ENCODE data around the gene YTHDC1. TPM values are rescaled to one million over a fixed set of nuclear protein-coding genes. Genes with fewer than 3 reads are reported as not detected.
"Not testable (repeated sequence)": the region's sequence is repeated elsewhere in the genome, so short reads cannot be mapped to it uniquely, and the experiment has no call there.

The YTHDC1 gene
- total RNA-seq, result 79.9 and 83.6 TPM in 2 replicates

DNA sequence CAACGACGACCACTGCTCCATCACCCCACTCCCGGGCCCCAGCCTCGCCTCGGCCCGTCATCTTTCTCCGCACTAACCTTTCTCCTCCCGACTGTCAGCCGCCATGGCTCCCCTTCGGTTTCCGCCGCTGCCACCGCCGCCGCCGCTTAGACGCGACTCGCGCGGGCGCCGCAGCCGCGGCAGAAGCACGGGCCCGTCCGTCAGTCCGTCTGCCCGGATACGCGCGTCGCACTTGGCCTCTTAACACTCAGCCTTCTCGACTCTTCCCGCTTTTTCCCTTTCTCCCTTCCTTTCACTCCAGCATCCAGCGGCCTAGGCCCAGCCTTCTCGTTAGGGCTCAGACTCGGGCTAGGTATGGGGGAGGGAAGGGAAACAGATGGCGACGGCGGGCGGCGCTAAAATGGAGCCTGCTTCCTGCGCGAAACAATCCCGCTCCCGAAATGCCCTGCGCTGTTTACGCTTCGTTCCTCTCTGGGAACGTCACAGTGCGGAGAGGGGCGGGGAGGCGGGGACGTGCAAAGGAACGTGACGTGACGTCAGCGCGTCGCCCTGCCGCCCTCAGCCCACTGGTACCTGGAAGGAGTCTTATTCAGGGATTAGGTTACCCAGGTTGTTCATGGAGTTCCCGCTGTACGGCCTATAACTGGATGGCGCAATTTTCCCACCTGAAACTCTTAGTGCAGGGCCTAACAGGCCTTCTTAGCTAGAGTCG, at the start of gene YTHDC1:
YTHDC1 (minus strand) TSS at position 442 of the 712 bp plus-strand sequence; CDS start at position 105, 337 bp downstream.
- Mint-ChIP-seq H3K9me3 (no peaks in the 10 kb centered on the region), H3K4me3 (ENCODE audit: low read depth) (peak within 1 kb of the TSS; percentile 97), H3K27ac (peak within 1 kb of the TSS; percentile 97), H3K4me1 (ENCODE audit: low read depth) (peaks cover 31% of the 10 kb centered on the region), H3K36me3 (ENCODE audit: low read depth) (peaks cover 22% of the 10 kb centered on the region), H3K27me3 (ENCODE audit: low read depth) (no peaks in the 10 kb centered on the region)
- peak; percentile 89 for DNase-seq (ENCODE audit: low spot score)
- intact Hi-C loops (cut with micrococcal nuclease), result loop anchor here (1.0 to 2.0 kb wide), 4 partner anchors 9 to 649 kb away; partner anchors contain the start of gene UBA6

DNA sequence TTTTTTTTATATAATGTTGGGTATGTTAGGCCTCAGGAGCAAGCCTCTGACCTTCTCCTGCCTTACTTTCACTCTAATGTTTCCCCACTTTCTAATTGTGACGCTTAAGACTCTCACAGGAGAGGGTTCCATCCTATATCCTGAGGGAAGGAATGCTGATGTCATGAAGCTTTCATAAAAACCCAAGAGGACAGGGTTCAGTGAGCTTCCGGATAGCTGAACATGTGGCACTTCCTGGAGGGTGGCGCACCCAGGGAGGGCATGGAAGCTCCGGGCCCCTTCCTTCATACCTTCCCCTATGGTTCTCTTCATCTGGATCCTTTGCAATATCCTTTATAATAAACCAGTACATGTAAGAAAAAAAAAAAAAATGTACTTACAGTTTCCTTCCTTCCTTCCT, 49.4 kb upstream of the YTHDC1 start:
- peaks cover 3% of the 10 kb centered on the region for H3K27me3 Mint-ChIP-seq (ENCODE audit: low read depth)
- no peak overlapping the region for H3K27ac Mint-ChIP-seq
- intact Hi-C loops (cut with micrococcal nuclease), result no loop called here
- H3K4me1 Mint-ChIP-seq (ENCODE audit: low read depth), result no peaks in the 10 kb centered on the region
- no peak overlapping the region for H3K4me3 Mint-ChIP-seq (ENCODE audit: low read depth)
- H3K9me3 Mint-ChIP-seq, result no peaks in the 10 kb centered on the region
- no peaks in the 10 kb centered on the region for H3K36me3 Mint-ChIP-seq (ENCODE audit: low read depth)
- no peak for DNase-seq (ENCODE audit: low spot score)

DNA sequence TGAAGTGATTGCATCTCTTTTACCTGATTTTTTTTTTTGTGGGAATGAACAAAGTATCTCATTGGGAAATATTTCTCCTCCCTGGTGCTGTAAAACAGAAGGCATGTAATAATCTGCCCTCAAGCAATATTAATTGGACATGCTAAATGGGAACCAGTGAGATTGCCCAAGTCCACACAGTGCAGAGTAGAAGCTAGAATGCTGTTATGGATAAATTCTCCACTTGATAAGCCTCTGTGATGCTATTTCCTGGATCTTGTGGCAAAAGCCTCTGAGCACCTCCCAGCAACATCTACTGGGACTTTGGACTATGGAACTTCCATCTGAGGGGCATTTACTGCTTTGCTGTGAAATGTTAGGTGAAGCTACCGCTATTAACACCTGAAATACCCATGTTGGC, 46.9 kb upstream of the YTHDC1 start:
- Mint-ChIP-seq H3K27me3 (ENCODE audit: low read depth) (peaks cover 3% of the 10 kb centered on the region), H3K36me3 (ENCODE audit: low read depth) (no peaks in the 10 kb centered on the region), H3K4me3 (ENCODE audit: low read depth) (no peak overlapping the region), H3K27ac (no peak overlapping the region), H3K4me1 (ENCODE audit: low read depth) (no peaks in the 10 kb centered on the region), H3K9me3 (no peaks in the 10 kb centered on the region)
- intact Hi-C loops (cut with micrococcal nuclease), result no loop called here
- DNase-seq (ENCODE audit: low spot score), result no peak

DNA sequence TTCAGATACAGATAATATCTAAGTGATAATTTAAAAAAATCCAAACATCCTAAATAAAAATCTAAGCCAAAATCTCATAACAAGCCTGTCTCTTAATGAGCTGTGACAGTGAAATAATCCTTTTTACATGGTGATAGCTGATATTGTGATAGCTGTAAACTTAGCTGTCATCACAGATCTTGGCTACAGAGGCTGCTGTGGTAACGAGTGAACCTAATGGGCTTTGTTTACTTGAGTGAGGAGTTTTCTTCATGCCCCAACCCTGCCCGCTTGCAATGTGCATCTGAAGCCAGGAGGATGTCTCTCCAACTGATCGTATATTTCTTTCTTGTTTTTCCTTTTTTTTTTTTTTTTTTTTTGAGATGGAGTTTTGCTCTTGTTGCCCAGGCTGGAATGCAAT, 41.5 kb upstream of the YTHDC1 start:
- Mint-ChIP-seq H3K4me1 (ENCODE audit: low read depth) (no peaks in the 10 kb centered on the region), H3K9me3 (no peaks in the 10 kb centered on the region), H3K27me3 (ENCODE audit: low read depth) (peaks cover 8% of the 10 kb centered on the region), H3K27ac (no peak overlapping the region), H3K4me3 (ENCODE audit: low read depth) (no peak overlapping the region), H3K36me3 (ENCODE audit: low read depth) (no peaks in the 10 kb centered on the region)
- no peak for DNase-seq (ENCODE audit: low spot score)
- intact Hi-C loops (cut with micrococcal nuclease), result no loop called here

DNA sequence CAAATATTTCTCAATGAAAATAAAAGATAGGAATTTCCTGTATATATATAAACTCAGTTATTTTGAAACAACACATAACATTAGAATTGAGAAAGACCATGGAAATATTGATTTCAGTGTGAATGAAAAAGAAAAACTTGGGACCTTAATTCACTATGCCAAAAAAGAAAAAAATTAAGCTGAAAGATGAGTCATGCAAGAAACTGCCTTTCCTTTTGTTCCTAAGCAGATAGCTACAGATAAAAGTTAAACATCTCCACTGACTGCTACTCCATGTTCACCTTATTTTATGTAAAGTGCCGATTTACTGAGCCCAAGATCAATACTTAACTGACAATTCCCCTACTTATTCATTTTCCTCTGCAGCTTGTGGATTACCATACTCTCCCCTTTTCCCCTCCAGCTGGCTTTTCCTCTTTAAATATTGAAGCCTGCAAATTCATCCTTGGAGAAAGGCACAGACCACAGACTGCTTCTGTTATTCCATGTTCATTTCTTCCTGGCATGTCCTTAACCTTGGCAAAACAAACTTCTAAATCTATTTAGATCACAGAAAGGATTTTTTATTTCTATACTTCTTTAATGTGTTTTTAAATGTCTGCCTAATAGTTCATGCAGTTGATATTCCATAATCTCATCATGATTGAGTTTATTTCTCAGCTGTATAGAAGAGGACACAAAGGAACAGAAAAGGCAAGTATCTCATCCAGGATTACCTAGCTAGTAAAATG, 40.5 kb upstream of the YTHDC1 start:
- H3K9me3 Mint-ChIP-seq, result no peaks in the 10 kb centered on the region
- no peaks in the 10 kb centered on the region for H3K36me3 Mint-ChIP-seq (ENCODE audit: low read depth)
- no peak overlapping the region for H3K27ac Mint-ChIP-seq
- intact Hi-C loops (cut with micrococcal nuclease), result no loop called here
- H3K4me3 Mint-ChIP-seq (ENCODE audit: low read depth), result no peak overlapping the region
- DNase-seq (ENCODE audit: low spot score), result no peak
- H3K27me3 Mint-ChIP-seq (ENCODE audit: low read depth), result peaks cover 9% of the 10 kb centered on the region
- no peaks in the 10 kb centered on the region for H3K4me1 Mint-ChIP-seq (ENCODE audit: low read depth)

DNA sequence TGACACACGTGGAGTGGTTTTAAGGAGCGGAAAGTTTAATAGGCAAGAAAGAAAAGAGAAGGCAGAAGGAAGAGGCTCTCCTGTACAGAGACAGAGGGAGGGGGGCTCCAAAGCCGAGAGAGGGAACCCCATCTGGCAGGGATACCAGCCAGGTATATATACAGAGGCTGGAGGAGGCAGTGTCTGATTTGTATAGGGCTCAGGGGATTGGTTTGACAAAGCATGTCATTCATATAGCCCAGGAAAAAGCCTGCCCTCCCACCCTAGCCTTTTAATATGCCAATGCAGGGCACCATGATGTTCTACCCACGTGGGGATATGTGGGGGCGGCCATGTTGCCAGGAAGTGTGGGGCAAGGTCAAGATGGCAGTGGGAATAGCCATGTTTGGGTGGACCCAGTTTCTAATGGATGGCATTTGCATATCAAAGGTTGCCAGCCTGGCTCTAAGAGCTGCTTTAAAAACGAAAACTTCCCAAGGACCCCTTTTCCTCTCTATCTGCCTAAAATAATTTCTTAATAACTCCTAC, 39.6 kb upstream of the YTHDC1 start:
- H3K27ac Mint-ChIP-seq; DNase-seq (ENCODE audit: low spot score); H3K4me1 Mint-ChIP-seq (ENCODE audit: low read depth); H3K4me3 Mint-ChIP-seq (ENCODE audit: low read depth); H3K36me3 Mint-ChIP-seq (ENCODE audit: low read depth); intact Hi-C loops (cut with micrococcal nuclease); H3K9me3 Mint-ChIP-seq: not testable (repeated sequence)
- peaks cover 12% of the 10 kb centered on the region for H3K27me3 Mint-ChIP-seq (ENCODE audit: low read depth)

DNA sequence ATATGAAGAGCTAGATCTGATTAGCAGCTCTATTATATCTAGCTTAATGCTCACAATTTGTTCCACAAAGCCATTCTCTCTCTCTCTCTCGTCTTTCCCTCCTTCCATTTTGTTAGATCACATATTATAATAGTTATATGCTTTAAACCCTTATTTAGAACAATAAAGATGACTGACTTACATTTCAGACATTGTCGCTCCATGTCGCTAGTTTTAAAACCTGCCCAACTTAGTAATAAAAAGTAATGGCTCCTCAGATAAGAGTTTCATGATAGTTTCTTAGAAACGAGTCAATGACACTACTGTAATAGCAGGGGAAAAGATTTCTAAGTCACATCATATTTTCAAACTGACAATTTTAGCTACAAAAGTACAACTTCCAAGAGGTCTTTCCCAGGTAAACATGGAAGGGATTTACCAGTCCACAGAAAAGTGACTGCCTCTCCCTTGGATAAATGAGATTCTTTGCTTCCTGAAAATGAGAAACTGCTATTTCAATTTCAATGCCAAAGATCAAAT, 38.5 kb upstream of the YTHDC1 start:
- Mint-ChIP-seq H3K36me3 (ENCODE audit: low read depth) (no peaks in the 10 kb centered on the region), H3K4me1 (ENCODE audit: low read depth) (peaks cover 4% of the 10 kb centered on the region), H3K27ac (no peak overlapping the region), H3K9me3 (no peaks in the 10 kb centered on the region), H3K27me3 (ENCODE audit: low read depth) (peaks cover 21% of the 10 kb centered on the region), H3K4me3 (ENCODE audit: low read depth) (no peak overlapping the region)
- intact Hi-C loops (cut with micrococcal nuclease), result no loop called here
- DNase-seq (ENCODE audit: low spot score), result no peak

DNA sequence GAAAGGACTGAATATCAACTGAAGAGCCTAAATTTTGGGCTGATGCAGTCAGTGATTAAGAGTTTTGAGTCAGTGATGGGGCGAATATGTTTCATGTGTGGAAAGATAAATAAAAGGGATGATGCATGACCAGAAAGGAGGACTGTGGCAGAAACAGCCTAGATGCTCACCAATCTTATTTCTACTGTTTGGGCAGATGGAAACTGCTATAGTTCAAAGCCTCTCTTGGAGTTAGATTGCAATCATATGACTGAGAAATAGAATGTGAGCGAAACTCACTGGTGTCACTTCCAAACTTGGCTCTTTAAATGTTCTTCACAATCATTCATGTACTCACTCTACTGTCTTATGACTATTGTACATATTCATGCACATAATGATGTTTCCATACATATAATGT, 35.4 kb upstream of the YTHDC1 start:
- intact Hi-C loops (cut with micrococcal nuclease), result no loop called here
- Mint-ChIP-seq H3K36me3 (ENCODE audit: low read depth) (no peaks in the 10 kb centered on the region), H3K27ac (no peak overlapping the region), H3K27me3 (ENCODE audit: low read depth) (peaks cover 22% of the 10 kb centered on the region), H3K4me1 (ENCODE audit: low read depth) (peaks cover 4% of the 10 kb centered on the region), H3K9me3 (no peaks in the 10 kb centered on the region), H3K4me3 (ENCODE audit: low read depth) (no peak overlapping the region)
- DNase-seq (ENCODE audit: low spot score), result no peak

DNA sequence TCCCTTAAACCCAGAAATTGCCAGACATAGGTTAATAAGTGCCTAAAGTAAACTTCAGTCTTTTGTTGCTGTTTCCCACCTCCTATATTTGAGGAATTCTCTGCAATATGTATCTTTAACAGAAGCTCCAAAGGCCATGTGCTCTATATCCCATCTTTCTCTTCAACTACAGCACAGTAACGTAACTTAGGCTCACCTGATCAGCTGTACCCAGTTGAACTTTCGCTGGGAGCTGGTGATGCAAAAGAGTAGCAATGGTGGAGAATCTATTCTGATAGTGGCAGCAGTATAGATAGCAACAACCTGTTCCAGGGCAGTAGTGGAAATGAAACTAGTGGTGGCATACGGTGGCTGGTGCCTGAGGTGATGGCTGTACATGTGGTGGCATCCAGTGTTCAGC, 33.2 kb upstream of the YTHDC1 start:
- peaks cover 4% of the 10 kb centered on the region for H3K4me1 Mint-ChIP-seq (ENCODE audit: low read depth)
- H3K36me3 Mint-ChIP-seq (ENCODE audit: low read depth), result no peaks in the 10 kb centered on the region
- H3K27ac Mint-ChIP-seq, result no peak overlapping the region
- H3K27me3 Mint-ChIP-seq (ENCODE audit: low read depth), result peaks cover 24% of the 10 kb centered on the region
- no peak for DNase-seq (ENCODE audit: low spot score)
- no peaks in the 10 kb centered on the region for H3K9me3 Mint-ChIP-seq
- no peak overlapping the region for H3K4me3 Mint-ChIP-seq (ENCODE audit: low read depth)
- intact Hi-C loops (cut with micrococcal nuclease), result no loop called here

DNA sequence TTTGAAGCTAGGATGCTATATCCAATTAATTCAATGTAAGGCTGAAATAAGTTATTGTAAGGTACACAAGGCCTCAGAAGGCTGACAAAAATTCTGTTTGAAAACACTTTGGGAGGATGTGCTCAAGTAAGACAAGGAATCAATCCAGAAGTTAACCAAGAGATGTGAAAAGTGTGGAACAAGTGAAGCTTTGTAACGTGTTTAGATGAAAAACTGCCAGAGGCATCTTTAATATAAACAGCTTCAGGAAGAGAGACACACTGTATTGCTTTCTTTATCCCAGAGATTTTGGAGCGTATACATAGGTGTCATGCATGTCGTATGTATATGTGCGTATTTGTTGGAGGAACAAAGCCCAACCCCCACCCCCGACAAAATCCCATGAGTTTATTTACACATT, 28.3 kb upstream of the YTHDC1 start:
- H3K4me3 Mint-ChIP-seq (ENCODE audit: low read depth), result no peak overlapping the region
- intact Hi-C loops (cut with micrococcal nuclease), result loop anchor here (10.0 kb wide), 2 partner anchors 203 to 393 kb away; no protein-coding TSS in a partner anchor
- no peaks in the 10 kb centered on the region for H3K36me3 Mint-ChIP-seq (ENCODE audit: low read depth)
- H3K4me1 Mint-ChIP-seq (ENCODE audit: low read depth), result peaks cover 13% of the 10 kb centered on the region
- no peak overlapping the region for H3K27ac Mint-ChIP-seq
- DNase-seq (ENCODE audit: low spot score), result no peak
- no peaks in the 10 kb centered on the region for H3K9me3 Mint-ChIP-seq
- peaks cover 24% of the 10 kb centered on the region for H3K27me3 Mint-ChIP-seq (ENCODE audit: low read depth)

DNA sequence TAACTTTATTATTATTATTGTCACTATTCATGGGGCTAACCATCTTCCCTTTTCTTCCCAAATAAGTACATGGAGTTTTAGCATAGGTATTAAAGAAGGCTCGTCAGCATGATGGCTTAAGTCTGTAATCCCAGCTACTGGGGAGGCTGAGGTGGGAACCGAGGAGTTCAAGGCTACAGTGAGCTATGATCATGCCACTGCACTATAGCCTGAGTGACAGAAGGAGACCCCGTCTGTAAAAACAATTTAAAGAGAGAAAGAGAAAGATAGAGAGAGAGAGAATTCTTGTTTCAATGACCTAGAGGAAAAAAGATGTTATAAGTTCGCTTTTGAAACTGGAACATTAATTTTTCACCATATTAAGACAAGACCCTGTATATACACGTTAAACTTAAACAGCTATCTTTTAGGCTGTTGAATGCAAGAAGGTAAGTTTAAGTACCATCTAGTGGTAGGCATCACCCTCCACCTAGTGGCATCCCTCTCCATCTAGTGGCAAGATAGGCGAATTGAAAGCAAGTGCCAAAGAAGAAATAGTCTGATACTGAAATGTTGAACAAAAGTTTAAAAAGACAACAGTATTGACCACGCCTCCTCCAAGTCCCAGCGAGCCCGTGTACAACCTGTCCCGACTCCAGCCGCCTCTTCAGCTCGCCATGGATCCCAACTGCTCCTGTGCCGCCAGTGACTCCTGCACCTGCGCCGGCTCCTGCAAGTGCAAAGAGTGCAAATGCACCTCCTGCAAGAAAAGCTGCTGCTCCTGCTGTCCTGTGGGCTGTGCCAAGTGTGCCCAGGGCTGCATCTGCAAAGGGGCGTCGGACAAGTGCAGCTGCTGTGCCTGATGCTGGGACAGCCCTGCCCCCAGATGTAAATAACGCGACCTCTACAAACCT, 26.0 kb upstream of the YTHDC1 start:
- H3K4me3 Mint-ChIP-seq (ENCODE audit: low read depth), result peak overlapping the region; percentile 65
- DNase-seq (ENCODE audit: low spot score), result peak; percentile 21
- peaks cover 20% of the 10 kb centered on the region for H3K4me1 Mint-ChIP-seq (ENCODE audit: low read depth)
- H3K9me3 Mint-ChIP-seq, result no peaks in the 10 kb centered on the region
- intact Hi-C loops (cut with micrococcal nuclease), result loop anchor here (1.0 to 10.0 kb wide), 4 partner anchors 17 to 391 kb away; no protein-coding TSS in a partner anchor
- H3K27me3 Mint-ChIP-seq (ENCODE audit: low read depth), result peaks cover 20% of the 10 kb centered on the region
- no peak overlapping the region for H3K27ac Mint-ChIP-seq
- no peaks in the 10 kb centered on the region for H3K36me3 Mint-ChIP-seq (ENCODE audit: low read depth)

DNA sequence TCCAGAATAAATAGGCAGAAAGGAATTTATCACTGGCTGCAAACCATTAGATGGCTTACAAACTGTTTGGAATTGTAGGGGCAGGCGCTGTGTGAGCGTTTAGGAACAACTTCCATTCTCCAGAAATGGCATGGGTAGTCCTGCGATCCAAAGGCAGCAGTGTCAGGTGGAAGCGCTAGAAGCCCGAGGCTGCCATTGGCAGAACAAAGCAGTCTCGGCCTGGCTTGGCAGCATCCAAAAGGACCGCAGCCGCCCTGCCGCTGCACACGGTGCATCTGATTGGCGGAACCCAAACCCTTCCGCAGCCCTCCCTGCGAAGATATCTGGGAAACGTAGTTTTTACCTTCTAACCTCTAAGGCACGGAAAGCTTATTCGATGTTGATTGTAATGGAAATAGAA, 23.6 kb upstream of the YTHDC1 start:
- Mint-ChIP-seq H3K4me3 (ENCODE audit: low read depth) (peak overlapping the region; percentile 35), H3K27ac (no peak overlapping the region), H3K4me1 (ENCODE audit: low read depth) (peaks cover 22% of the 10 kb centered on the region), H3K27me3 (ENCODE audit: low read depth) (peaks cover 13% of the 10 kb centered on the region), H3K36me3 (ENCODE audit: low read depth) (no peaks in the 10 kb centered on the region), H3K9me3 (no peaks in the 10 kb centered on the region)
- intact Hi-C loops (cut with micrococcal nuclease), result loop anchor here (2.0 to 10.0 kb wide), 3 partner anchors 23 to 389 kb away; partner anchors contain the start of gene YTHDC1
- DNase-seq (ENCODE audit: low spot score), result peak; percentile 59
